Activated CD8-positive, alpha-beta T cell treated with anti-CD3 and anti-CD28 coated beads, Interleukin-2, amount 10 ng/mL, durations not matched to agents 7 days and 5 days (primary cell): ENCODE measurements around the gene UMAD1. TPM values are rescaled to one million over a fixed set of nuclear protein-coding genes. Genes with fewer than 3 reads are reported as not detected.
"Not testable (repeated sequence)": the region's sequence is repeated elsewhere in the genome, so short reads cannot be mapped to it uniquely, and the experiment has no call there.

ENCODE experiments used
- ATAC-seq: fragments of 150-1000 bp; cut with Tn5 transposase; one replicate; pipeline ENCODE4 v1.10.0; 2021; ENCODE audit warnings: moderate library complexity
- CTCF ChIA-PET: fragments of 350-600 bp; sonication (Branson Sonifier 250); formaldehyde crosslinking; loops from one replicate; lab custom pipeline; 2021; ENCODE audit warnings: antibody characterized with exemption; lab: Charles Lee
- POLR2A ChIA-PET: fragments of 350-600 bp; sonication (Branson Sonifier 250); formaldehyde crosslinking; loops from one replicate; lab custom pipeline; 2021; ENCODE audit warnings: antibody characterized with exemption; lab: Charles Lee
- DNase-seq: peaks from one replicate; pipeline ENCODE4 v3.0.0-alpha.2; 2020
- H3K27ac Mint-ChIP-seq: one replicate; pipeline ENCODE4 v1.8.0; 2021; ENCODE audit warnings: mild to moderate bottlenecking, mixed read lengths
- H3K27me3 Mint-ChIP-seq: one replicate; pipeline ENCODE4 v1.8.0; 2021; ENCODE audit warnings: low read depth, mixed read lengths
- H3K36me3 Mint-ChIP-seq: one replicate; pipeline ENCODE4 v1.8.0; 2021; ENCODE audit warnings: low read depth, mixed read lengths
- H3K4me1 Mint-ChIP-seq: one replicate; pipeline ENCODE4 v1.8.0; 2021; ENCODE audit warnings: low read depth, mixed read lengths
- H3K4me3 Mint-ChIP-seq: one replicate; pipeline ENCODE4 v1.8.0; 2021; ENCODE audit warnings: mild to moderate bottlenecking, mixed read lengths
- H3K9me3 Mint-ChIP-seq: one replicate; pipeline ENCODE4 v1.8.0; 2022; ENCODE audit warnings: mixed read lengths; ENCODE audit not compliant: insufficient read depth
- total RNA-seq, 2 experiments: library from RNA; stranded (reverse); gene quantifications; one replicate each; pipeline ENCODE4 v1.2.3, GENCODE V29; 2021

Gene UMAD1
- total RNA-seq, 2 experiments from 2014 or later: 11.9 to 12.3 TPM

- Mint-ChIP-seq H3K4me3 (no peak overlapping the region), H3K27me3 (no peaks in the 10 kb centered on the region), H3K27ac (no peak overlapping the region), H3K9me3 (peaks cover 7% of the 10 kb centered on the region), H3K36me3 (peaks cover 16% of the 10 kb centered on the region), H3K4me1 (peaks cover 30% of the 10 kb centered on the region)
- DNase-seq: no peak
- ATAC-seq: no peak
- CTCF ChIA-PET: no interaction called here
- POLR2A ChIA-PET: no interaction called here
These were observed 179.1 kb downstream of the UMAD1 start for GRCh38 chr7:7819442-7820247.

GRCh38 chr7:7820409-7820808, 179.9 kb downstream of the UMAD1 start:
- DNase-seq (no peak), ATAC-seq (no peak)
- Mint-ChIP-seq H3K36me3 (peaks cover 12% of the 10 kb centered on the region), H3K4me3 (no peak overlapping the region), H3K27ac (no peak overlapping the region), H3K9me3 (peaks cover under 1% of the 10 kb centered on the region), H3K27me3 (no peaks in the 10 kb centered on the region), H3K4me1 (peaks cover 23% of the 10 kb centered on the region)
- ChIA-PET CTCF (no interaction called here), POLR2A (no interaction called here)

GRCh38 chr7:7820939-7821338, 180.4 kb downstream of the UMAD1 start:
- Mint-ChIP-seq H3K36me3 (peaks cover 12% of the 10 kb centered on the region), H3K27ac (no peak overlapping the region), H3K27me3 (no peaks in the 10 kb centered on the region), H3K4me1 (peaks cover 18% of the 10 kb centered on the region), H3K4me3 (no peak overlapping the region), H3K9me3 (no peaks in the 10 kb centered on the region)
- ChIA-PET CTCF (no interaction called here), POLR2A (no interaction called here)
- DNase-seq (no peak), ATAC-seq (no peak)

- POLR2A ChIA-PET: no interaction called here
- Mint-ChIP-seq H3K27ac (no peak overlapping the region), H3K4me1 (peaks cover 12% of the 10 kb centered on the region), H3K4me3 (no peak overlapping the region), H3K27me3 (no peaks in the 10 kb centered on the region), H3K9me3 (no peaks in the 10 kb centered on the region), H3K36me3 (peaks cover 14% of the 10 kb centered on the region)
- ATAC-seq: no peak
- no peak for DNase-seq
- CTCF ChIA-PET: no interaction called here
These were observed 181.0 kb downstream of the UMAD1 start for GRCh38 chr7:7821517-7821916.

- H3K36me3 Mint-ChIP-seq, POLR2A ChIA-PET, DNase-seq, H3K9me3 Mint-ChIP-seq, H3K4me3 Mint-ChIP-seq, CTCF ChIA-PET, ATAC-seq, H3K4me1 Mint-ChIP-seq, H3K27me3 Mint-ChIP-seq, H3K27ac Mint-ChIP-seq: not testable (repeated sequence)
These were observed 184.7 kb downstream of the UMAD1 start for GRCh38 chr7:7825294-7825693.

GRCh38 chr7:7829667-7830066, 189.1 kb downstream of the UMAD1 start:
- Mint-ChIP-seq H3K36me3 (peaks cover 7% of the 10 kb centered on the region), H3K27ac (no peak overlapping the region), H3K4me3 (no peak overlapping the region), H3K27me3 (no peaks in the 10 kb centered on the region), H3K9me3 (no peaks in the 10 kb centered on the region), H3K4me1 (no peaks in the 10 kb centered on the region)
- ChIA-PET CTCF (interaction anchor here (0.8 kb wide), 1 partner anchor 12 kb away, joined by 4 read pairs; no protein-coding TSS in a partner anchor), POLR2A (no interaction called here)
- DNase-seq: no peak
- no peak for ATAC-seq

- no peaks in the 10 kb centered on the region for H3K27me3 Mint-ChIP-seq
- H3K4me3 Mint-ChIP-seq: no peak overlapping the region
- H3K9me3 Mint-ChIP-seq: no peaks in the 10 kb centered on the region
- no peak overlapping the region for H3K27ac Mint-ChIP-seq
- DNase-seq (no peak), ATAC-seq (no peak)
- no peaks in the 10 kb centered on the region for H3K4me1 Mint-ChIP-seq
- H3K36me3 Mint-ChIP-seq: peaks cover 3% of the 10 kb centered on the region
- CTCF ChIA-PET: no interaction called here
- POLR2A ChIA-PET: no interaction called here
These were observed 189.7 kb downstream of the UMAD1 start for GRCh38 chr7:7830122-7830878.

GRCh38 chr7:7832518-7832917, 192.0 kb downstream of the UMAD1 start:
- ATAC-seq (no peak), DNase-seq (no peak)
- H3K4me1 Mint-ChIP-seq: no peaks in the 10 kb centered on the region
- CTCF ChIA-PET: no interaction called here
- no peaks in the 10 kb centered on the region for H3K27me3 Mint-ChIP-seq
- POLR2A ChIA-PET: no interaction called here
- no peaks in the 10 kb centered on the region for H3K9me3 Mint-ChIP-seq
- H3K36me3 Mint-ChIP-seq: no peaks in the 10 kb centered on the region
- no peak overlapping the region for H3K4me3 Mint-ChIP-seq
- no peak overlapping the region for H3K27ac Mint-ChIP-seq

- CTCF ChIA-PET: no interaction called here
- Mint-ChIP-seq H3K27me3 (no peaks in the 10 kb centered on the region), H3K27ac (no peak overlapping the region), H3K9me3 (no peaks in the 10 kb centered on the region), H3K4me3 (no peak overlapping the region), H3K4me1 (no peaks in the 10 kb centered on the region), H3K36me3 (no peaks in the 10 kb centered on the region)
- DNase-seq: no peak
- POLR2A ChIA-PET: no interaction called here
- ATAC-seq: no peak
These were observed 194.2 kb downstream of the UMAD1 start for GRCh38 chr7:7834761-7835160.

- Mint-ChIP-seq H3K4me3 (no peak overlapping the region), H3K27me3 (peaks cover 3% of the 10 kb centered on the region), H3K27ac (no peak overlapping the region), H3K4me1 (no peaks in the 10 kb centered on the region), H3K36me3 (no peaks in the 10 kb centered on the region), H3K9me3 (no peaks in the 10 kb centered on the region)
- ChIA-PET CTCF (no interaction called here), POLR2A (no interaction called here)
- DNase-seq (no peak), ATAC-seq (no peak)
These were observed 200.5 kb downstream of the UMAD1 start for GRCh38 chr7:7841027-7841426.

GRCh38 chr7:7843240-7843639, 202.7 kb downstream of the UMAD1 start:
- ChIA-PET POLR2A (no interaction called here), CTCF (no interaction called here)
- Mint-ChIP-seq H3K27me3 (peaks cover 3% of the 10 kb centered on the region), H3K27ac (no peak overlapping the region), H3K9me3 (no peaks in the 10 kb centered on the region), H3K4me1 (peaks cover 8% of the 10 kb centered on the region), H3K36me3 (peaks cover 3% of the 10 kb centered on the region), H3K4me3 (no peak overlapping the region)
- DNase-seq: no peak
- ATAC-seq: no peak

GRCh38 chr7:7843972-7844371, 203.4 kb downstream of the UMAD1 start:
- H3K4me3 Mint-ChIP-seq: no peak overlapping the region
- H3K4me1 Mint-ChIP-seq: peaks cover 13% of the 10 kb centered on the region
- no peak overlapping the region for H3K27ac Mint-ChIP-seq
- ChIA-PET POLR2A (no interaction called here), CTCF (no interaction called here)
- no peak for DNase-seq
- ATAC-seq: no peak
- no peaks in the 10 kb centered on the region for H3K9me3 Mint-ChIP-seq
- peaks cover 3% of the 10 kb centered on the region for H3K27me3 Mint-ChIP-seq
- H3K36me3 Mint-ChIP-seq: peaks cover 5% of the 10 kb centered on the region
